GM19395 (cell line): ENCODE results near the gene TNFRSF14.

Experiments used
- ATAC-seq: cut with Tn5 transposase; IDR thresholded peaks from one replicate; pipeline ENCODE4 v1.9.1; 2021; ENCODE audit warnings: mild to moderate bottlenecking, moderate library complexity; ENCODE audit not compliant: unreplicated experiment

Gene TNFRSF14

DNA sequence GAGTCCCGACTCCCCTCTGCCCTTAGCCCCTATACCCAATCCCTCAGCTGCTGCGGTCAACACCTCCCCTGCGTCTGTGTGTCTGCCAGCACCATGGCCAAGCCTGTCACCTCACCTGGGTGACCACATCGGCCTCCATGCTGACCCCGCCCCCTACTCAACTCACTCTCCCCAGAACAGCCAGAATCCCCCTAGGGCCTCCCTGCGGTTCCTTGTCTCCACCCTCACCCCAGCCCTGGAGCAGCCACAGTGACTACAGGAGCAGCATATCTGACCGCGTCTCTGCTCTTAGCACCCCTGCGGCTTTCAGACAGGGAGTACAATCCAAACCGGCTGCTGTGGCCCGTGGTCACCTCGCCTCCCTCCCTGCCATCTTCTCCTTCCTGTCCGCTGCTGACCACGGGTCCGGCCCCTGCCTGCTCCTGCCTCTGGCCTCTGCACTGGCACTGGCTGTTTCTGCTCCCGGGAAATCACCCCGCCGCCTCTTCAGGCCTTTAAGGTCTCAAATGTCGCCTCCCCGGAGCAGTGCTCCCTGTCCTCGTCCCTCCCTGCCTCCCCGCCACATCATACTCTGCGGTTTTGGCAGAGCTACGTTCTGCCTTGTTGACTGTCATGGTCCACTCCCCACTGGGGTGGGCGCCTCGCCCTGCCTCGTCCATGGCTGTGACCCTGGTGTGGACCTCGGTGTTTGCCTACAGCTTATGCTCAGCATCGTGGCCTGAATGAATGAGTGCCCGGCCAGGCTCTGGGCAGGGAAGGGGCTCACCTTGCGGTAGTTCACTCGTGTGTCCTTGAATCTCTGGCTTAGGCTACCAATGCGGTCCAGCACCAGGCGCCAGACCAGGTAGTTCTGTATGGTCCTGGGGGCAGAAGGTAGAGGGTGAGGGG is 41.5 kb downstream of the TNFRSF14 start:
- no peak for ATAC-seq

DNA sequence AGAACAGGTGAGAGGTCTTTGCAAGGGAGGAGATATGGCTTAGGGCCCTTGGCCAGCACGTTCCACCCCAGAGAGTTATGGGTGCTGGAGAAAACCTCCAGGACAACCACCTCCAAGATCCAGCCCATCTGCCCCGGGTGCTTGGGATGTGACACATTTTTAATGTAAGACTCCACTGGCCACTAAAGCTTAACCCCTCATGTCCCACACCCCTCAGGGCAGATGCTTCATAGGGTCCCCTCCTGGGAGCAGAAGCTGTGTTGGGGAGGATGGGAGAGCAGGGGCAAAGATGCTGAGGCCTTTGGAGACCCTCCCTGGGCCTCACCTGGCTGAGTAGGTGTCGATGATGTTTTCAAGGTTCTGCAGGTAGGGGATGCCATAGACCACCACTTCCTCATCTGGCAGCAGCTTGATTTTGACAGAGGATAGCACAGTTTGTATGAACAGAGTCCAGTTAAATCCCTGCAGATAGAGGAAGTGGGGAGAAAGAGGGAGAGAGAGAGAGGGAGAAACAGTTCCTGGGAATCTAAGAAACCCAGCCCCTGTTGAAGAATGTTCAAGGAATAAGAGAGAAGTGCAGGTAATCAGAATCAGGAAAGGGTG is 42.3 kb downstream of the TNFRSF14 start:
- no peak for ATAC-seq

DNA sequence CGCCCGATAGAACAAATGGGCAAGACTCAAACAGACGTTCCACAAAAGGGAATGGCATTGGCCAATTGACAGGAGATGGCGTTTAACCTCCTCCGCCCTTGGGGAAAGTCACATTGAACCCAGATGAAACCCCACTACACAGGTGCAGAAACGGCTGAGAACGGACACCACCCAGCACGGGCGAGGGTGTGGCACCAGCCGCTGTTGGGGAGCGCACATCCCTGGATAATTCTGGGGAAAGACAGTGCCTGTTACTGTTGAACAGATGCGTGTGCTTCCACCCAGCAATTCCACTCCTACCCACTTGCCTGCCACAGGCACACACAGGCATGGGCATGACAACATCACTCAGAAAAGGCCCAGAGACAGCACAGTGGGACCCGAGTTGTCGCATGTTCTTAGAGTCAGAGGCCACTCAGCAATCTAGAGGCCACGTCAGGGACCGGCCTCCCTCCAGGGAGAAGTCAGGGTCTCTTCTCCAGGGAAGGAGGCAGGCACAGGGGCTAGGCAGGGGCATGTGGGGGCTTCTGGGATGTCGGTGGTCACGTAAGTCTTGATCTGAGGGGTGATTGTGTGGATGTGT is 45.6 kb downstream of the TNFRSF14 start:
- no peak for ATAC-seq

DNA sequence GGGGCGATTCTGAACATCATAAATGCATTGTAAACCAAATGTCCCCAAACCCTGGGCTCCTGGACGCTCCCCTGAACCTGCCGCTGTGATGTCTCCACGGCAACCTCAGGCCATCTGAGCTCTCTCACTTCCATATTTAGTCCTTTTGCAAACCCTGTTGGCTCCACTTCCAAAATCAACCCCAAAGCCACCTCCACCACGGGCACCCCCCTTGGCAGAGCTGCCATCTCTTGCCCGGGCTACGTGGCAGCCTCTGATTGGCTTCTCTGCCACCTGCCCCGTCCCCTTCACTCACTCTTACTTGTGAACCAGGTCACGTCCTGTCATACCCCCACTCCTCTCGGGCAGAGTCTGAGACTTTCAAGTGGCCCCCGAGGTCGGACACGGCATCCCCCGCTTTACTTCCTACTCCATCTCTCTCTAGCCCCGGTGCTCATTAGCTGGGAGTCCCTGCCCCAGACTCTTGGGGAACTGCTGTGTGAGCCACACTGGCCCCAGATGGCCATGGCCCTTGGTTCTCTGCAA is 46.2 kb downstream of the TNFRSF14 start:
- no peak for ATAC-seq

DNA sequence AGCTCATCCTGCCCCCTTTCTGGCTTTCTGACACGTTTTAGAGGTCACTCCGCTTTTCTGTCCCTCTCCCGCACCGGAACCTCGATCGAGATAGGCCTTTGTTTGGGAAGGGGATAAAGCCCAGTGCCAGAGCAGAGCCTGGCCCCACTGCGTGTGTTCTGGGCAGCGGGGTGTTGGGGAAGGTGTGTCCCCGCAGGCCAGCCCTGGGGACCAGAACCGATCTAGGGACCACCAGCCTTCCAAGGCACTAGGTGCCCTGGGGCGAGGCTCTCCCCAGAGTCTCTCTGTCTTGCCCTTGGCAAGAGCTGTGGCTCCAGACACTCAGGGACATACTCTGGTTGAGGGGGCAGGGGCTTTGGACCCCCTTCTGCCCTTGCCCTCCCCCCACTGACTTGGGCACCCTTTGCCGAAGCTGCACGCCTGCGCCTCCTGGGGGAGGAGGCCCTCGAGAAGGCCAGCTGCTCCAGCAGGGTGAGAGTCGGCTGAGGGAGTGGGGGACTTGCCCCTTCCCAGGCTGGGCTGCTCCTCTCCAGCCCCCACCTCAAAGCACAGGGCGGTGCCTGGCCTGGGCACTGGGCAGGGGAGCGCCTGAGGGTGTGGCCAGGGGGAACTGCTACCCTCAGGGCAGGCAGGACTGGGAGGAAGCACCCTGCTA is 46.8 kb downstream of the TNFRSF14 start:
- no peak for ATAC-seq

DNA sequence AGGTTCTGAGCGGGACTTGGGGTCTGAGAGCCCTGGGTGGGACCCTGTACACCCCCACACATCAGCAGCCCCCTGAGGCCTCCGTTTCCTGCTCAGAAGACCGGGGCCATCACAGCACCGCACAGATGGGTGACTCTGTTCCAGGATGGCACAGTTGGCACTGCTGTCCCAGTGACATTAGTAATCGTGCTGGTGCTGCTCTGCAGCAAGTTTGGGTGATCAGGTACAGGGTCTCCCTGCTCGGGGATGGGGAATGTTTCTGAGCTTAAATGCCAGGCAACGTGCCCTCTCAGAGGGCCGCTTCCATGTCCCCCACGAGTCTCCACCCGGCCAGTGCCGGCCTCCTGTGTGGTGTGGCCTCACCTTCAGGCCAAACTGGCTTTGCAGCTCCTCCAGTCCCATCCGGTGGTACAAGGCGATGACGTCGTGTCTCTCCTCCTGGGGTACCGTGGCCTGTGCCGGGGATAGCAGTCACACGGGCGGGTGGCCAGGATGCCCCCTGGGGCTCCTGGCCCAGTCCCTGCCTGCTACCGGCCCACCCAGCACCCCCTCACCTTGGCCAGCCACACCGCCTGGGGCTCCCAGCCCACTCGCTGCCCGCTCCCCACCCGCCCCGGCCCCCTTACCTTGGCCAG is 47.5 kb downstream of the TNFRSF14 start:
- ATAC-seq = no peak

DNA sequence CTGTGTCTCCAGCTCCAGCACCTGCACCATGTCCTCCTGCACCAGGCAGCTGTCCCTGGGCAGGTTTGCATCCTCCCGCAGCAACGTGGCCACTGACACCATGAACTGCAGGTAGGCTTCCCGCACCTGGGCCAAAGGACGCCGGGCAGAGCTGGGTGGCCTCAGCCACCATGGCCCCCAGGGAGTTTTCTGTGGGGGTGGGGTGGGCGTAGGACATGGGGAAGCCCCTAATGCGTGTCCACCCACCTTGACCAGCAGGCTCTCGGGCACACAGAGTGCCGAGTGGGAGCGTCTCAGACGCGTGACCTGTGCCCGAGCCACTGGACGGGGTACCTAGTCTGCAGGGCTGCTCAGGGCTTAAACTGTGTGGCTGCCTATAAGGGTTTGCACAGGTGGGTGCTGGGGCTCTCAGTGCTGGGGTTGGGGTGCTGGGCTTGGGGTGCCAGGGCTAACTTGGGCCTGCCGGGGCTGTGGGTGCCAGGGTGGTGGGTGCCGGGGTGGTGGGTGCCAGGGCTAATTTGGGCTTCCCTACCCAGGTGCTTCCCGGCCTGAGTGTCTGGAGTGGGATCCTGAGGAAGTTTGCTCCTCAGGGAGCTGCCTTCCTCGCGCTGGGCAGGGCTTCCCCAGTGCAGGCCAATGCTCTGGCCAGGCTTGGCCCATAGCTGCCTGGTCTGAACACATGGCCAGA is 48.1 kb downstream of the TNFRSF14 start:
- no peak for ATAC-seq

DNA sequence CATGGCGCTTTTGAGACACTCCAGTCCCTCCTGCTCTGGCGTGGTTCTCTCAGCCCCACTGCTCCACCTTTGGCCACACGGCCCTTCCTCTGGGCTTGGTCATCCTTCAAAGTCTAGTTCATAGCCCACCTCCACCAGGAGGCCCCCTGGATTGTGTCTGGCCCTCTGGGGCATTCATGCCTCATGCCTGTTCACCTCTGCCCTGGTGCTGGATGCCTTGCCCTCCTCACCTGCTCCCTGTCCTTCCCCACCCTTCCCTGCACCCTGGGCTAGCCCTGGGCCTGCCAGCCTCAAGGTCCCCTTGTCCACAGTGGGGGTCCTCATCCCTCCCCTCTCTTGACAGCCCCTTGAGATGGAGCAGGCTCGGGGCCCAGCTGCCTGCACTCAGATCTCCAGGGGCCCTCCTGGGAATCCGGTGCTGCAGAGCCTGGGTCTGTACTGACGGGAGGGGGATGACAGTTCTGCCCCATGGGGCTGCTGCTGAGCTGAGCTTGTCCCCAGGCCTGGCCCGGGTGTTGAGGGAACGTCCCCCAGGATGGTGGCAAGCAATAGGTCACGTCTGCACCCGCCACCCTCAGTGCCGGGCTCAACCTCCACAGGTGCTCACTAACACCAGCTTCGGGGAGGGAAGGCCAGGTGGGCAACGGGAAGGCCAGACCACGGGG is 48.8 kb downstream of the TNFRSF14 start:
- ATAC-seq = no peak

DNA sequence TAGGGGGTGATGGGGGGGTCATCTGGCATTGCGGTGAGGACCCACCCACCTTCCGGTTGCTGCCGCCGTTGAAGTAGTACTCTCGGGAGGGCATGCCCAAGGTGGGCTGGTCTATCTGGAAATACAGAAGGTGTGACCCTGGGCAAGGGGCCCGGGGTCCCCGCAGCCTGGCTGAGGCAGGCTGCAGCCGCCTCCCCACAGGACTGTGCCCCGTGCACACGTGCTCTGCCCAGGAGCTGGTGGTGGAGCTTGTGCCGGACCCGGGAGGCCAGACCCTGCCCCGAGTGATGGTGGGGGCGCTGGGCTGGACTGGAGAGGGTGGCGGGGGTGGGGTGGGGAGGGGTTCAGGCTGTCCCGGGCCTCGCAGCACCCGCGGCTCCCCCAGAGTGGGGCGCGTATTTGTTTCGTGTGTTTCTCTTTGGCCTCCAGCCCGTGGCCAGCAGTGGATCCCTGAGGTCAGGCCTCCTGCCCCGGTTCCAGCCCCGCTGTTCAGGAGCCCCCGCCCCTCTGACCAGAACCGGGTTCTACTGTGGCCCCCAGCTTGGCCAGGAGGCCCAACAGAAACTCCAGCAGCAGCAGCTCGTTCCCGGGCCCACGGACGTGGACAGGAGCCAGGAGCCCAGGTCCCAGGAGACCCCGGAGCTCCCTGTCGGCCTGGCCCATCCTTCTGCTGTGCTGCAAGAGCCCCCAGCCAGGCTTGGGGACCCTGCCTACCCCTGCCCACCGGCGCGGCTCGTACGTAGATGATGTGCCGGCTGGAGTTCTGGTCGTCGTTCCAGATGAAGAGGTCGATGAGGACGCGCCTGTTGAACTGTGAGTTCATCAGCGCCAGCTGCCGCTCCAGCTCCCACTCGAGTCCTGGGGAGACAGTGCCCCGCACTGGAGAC is 49.6 kb downstream of the TNFRSF14 start:
- no peak for ATAC-seq

DNA sequence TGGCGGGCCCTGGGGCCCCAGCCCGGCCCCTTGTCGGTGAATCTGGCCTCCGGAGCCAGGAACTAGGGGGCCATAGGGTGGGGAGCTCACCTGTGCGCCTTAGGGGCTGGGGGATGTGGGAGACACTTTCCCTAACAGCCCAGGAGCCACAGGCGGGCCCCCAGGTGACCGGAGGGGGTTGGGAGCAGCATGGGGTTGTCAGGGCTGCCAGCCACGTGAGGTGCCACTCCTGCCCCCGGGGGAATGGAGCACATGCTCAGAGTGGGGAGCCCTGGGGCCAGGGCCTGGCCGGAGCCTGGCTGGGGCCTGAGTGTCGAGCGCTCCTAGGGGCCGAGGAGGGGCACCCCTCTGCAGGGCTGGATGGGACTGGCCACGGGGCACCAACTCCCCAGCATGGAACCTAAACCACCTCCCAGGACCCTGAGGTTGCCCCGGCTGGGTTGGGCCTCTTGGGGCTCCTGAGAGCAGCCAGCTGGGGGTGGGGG is 50.3 kb downstream of the TNFRSF14 start:
- ATAC-seq = no peak

DNA sequence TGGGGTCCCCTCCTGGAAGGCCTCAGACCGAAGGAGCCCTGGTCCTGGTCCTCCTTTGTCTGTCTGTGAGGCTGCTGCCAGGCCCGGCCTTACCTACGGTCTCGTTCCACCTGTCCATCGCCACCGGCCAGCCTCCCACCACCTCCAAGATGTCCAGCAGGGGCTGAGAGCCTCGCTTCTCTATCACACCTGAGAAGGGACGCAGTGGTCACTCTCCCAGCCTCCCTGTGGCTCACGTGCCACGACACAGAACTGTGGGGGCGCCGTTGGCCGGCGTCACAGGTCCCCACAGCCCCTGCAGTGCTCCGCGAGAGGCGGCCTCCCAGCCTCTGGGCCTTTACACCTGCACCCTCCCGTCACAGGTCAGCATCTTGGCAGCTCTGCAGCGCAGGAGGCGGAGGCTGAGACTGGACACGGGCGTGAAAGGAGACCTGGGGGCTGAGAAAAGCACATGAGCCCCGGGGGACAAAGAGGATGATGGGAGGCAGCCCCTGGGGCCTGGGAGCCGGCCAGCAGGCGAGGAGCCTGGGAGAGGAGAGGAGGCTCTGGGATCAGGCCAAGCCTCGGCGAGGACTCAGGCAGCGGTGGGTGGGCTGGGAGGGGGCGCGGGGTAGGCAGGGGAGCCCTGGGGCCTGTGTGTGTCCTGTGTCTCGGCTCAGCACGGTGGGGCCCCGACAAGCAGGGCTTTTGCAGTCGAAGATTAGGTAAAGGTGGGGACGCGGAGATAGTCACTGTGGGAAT is 50.9 kb downstream of the TNFRSF14 start:
- no peak for ATAC-seq

DNA sequence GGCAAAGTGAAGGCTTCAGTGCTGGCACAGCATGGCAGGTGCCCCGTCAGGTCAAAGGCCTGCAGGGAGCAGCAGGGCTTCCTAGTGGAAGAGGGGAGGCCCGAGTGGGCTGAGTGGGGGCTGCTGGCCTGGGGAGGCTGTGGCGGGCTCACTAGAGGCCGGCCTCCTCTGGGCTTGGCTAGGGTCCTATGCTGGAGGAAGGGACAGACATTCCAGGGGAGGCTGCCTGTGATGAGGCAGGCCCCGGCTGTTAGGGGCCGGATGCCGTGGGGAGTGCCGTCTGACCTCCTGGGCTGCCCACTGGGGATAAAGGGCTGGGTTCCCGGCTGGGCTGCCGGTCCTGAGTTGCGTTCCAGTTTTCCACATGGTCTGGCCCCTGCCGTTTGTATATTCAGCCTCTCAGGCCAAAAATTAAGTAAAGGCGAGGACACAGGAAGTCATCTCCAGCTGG is 51.5 kb downstream of the TNFRSF14 start:
- no peak for ATAC-seq

DNA sequence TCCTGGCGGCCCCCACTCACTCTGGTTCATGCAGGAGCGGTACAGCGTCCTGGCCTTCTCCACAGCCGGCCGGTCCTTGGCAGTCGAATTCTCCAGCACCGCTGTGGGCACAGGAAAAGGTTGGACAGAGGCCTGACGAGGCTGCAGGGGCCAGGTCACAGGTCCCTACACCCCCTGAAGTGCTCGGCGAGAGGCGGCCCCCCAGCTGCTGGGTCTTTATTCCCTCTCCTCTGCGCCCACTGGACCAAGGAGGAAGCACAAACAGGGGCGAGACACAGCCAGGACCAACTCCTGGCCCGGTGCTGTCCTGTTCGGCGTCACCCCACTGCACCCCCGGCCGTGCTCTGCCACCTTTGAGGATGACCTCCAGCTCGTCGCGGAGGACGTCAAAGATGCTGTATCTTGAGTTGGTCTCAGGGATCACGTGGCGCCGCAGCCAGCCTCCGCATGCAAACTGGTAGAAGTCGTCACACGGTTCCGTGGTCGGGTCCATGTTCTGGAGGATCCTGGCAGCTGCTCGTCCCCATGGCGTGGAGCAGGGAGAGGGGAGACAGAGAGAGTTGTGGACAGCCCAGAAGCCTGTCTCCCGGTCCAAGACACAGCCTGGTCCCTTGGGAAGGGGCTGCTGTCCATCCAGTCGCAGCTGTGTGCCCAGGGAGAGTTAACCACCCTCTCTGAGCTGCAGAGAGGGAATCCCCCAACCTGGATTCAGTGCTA is 53.3 kb downstream of the TNFRSF14 start:
- ATAC-seq = no peak

DNA sequence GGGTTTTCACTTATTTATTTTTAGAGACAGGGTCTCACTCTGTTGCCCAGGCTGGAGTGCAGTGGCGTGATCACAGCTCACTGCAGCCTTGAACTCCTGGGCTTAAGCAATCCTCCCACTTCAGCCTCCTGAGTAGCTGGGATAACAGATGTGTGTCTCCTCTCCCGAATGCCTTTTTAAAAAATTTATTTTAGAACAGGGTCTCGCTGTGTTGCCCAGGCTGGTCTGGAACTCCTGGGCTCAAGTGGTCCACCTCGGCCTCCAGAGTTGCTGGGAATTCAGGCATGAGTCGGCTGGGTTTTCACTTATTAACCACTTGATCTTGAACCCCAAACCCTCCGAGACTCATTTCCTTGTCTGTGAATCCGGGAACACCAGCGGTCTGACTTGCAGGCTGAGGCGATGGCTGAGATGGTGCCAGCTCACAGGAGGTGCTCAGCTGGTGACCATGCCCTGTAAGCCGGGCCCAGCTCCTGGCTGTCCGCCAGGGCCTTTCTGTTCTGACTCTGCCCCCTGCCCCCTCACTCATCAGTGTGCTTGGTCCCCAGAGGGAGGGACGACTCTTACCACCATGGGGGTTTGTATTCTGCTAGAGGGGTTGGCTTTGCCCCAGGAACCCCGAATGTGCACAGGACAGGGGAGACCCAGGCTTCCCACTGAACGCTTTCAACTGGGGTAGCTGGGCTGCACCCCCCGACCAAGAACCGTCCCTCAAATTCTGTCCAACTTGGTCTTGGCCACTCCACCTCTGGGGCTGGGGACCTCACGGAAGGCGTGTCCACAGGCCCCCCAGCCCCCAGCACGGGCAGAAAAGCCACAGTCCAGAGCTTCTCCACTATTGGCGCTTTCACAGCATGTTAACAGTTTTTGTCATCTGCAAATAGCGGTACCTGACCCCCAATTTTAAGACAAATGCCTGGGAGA is 54.1 kb downstream of the TNFRSF14 start:
- no peak for ATAC-seq

DNA sequence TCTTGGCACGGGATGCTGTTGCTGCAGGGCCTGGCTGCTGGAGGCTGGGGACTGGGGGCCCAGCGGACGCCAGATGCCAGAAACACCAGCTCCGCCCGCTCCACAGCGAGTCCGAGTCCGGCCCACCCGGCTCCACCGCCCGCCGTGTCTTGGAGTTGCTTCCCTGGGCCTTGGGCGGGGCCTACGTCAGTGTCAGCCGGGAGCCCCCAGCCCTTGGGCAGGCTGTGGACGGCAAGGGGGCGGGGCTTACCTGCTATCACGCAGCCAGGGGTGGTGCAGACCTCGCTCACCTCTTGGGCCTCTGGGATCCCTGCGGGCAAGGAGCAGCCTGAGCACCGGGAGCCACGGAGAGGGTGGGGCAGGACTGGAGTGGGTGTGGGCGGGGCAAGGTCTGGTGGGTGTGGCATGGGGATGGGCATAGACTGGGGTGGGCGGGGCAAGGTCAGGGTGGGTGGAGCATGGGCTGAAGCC is 54.9 kb downstream of the TNFRSF14 start:
- ATAC-seq = no peak
